HEK293T (cell line): ENCODE data around the gene ANGPT4.

ENCODE experiments used
- ARNT ChIP-seq: fragments of 450-650 bp; IDR thresholded peaks from 2 replicates; pipeline ENCODE4 v1.6.1; 2017; ENCODE audit warnings: mild to moderate bottlenecking
- FOXA1 ChIP-seq: fragments of 450-650 bp; IDR thresholded peaks from 2 replicates; pipeline ENCODE4 v1.6.1; 2016; ENCODE audit warnings: mild to moderate bottlenecking
- FOXM1 ChIP-seq: fragments of 450-650 bp; IDR thresholded peaks from 2 replicates; pipeline ENCODE4 v1.6.1; 2017; ENCODE audit warnings: mild to moderate bottlenecking, borderline replicate concordance
- HDGF ChIP-seq: fragments of 450-650 bp; IDR thresholded peaks from 2 replicates; pipeline ENCODE4 v1.6.1; 2017; ENCODE audit warnings: antibody characterized with exemption, borderline replicate concordance
- LEF1 ChIP-seq: fragments of 450-650 bp; IDR thresholded peaks from 2 replicates; pipeline ENCODE4 v1.6.1; 2017; ENCODE audit warnings: mild to moderate bottlenecking, borderline replicate concordance
- SP1 ChIP-seq: fragments of 450-650 bp; IDR thresholded peaks from 2 replicates; pipeline ENCODE4 v1.6.1; 2017

- TF ChIP-seq FOXM1 (no peak), SP1 (no peak), FOXA1 (no peak), ARNT (no peak), LEF1 (no peak), HDGF (no peak)
These were observed 34.9 kb downstream of the ANGPT4 start for GRCh38 chr20:881051-881782.
